Measurements from ENCODE around the gene LRRC23.
A peak's percentile ranks its signal among the peaks of the same experiment; 100 is the strongest.

The LRRC23 gene

GRCh38 chr12:6959805-6960592, 55.4 kb downstream of the LRRC23 start:
- DNase-seq, result no peak

GRCh38 chr12:6960593-6961277, 56.1 kb downstream of the LRRC23 start:
- DNase-seq, result no peak

- no peak for DNase-seq
Observed at GRCh38 chr12:6961278-6961694, 56.7 kb downstream of the LRRC23 start.

- DNase-seq, result peak; percentile 39
Observed at GRCh38 chr12:6961695-6962284, 57.2 kb downstream of the LRRC23 start.

DNA sequence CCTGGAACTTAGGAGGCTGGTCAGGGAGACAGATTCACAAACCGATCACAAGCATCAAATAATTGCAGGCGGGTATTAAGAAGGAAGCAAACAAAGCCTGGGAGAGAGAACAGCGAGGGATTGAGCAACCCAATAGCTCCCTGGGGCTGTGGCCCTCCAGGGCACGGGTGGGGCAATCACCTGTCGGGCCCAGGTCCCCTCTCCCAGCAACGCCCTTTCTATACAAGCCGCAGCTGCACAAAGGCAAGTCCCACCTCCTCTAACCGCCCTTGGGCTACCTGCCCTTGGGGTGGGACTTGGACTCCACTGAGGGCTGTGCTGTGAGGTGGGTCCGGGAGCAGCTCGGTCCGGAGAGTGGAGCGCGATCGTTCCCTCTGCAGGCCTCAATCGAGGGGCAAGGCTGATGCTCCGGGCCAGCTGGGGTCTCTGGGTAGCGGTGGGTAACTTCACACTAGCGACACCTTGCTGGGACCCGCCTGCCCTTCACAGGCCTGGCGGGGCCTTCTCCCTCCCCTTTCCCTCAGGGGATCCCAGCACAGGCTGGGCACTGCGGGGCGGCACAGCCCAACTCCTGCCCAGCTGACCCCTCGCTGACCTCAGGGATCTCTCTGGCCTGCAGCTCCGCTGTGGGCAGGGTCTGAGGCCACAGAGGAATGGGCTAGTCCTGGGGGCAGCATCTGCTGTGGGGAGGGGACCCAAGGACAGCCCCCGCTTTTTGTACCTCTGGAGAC, 57.8 kb downstream of the LRRC23 start:
- peak; percentile 47 for DNase-seq

- DNase-seq, result peak; percentile 77
Observed at GRCh38 chr12:6963016-6963731, 58.6 kb downstream of the LRRC23 start.
